ENCODE measurements around the gene GPRIN1. TPM values are rescaled to one million over a fixed set of nuclear protein-coding genes. Genes with fewer than 3 reads are reported as not detected.
A peak's percentile ranks its signal among the peaks of the same experiment; 100 is the strongest.

The GPRIN1 gene
- total RNA-seq, 1 donor from 2014 or later: 2.1 TPM

- no peaks in the 10 kb centered on the region for H3K36me3 Mint-ChIP-seq (ENCODE audit: low read depth)
- TF ChIP-seq CTCF (IDR thresholded peaks at IDR 0.05): no peak
- DNase-seq (ENCODE audit: low spot score): no peak
- H3K4me1 Mint-ChIP-seq (ENCODE audit: low read depth): peaks cover 20% of the 10 kb centered on the region
- H3K27ac Mint-ChIP-seq (ENCODE audit: unreplicated experiment): no peak overlapping the region
- peaks cover 3% of the 10 kb centered on the region for H3K27me3 Mint-ChIP-seq (ENCODE audit: low read depth)
- no peaks in the 10 kb centered on the region for H3K9me3 Mint-ChIP-seq (ENCODE audit: low read depth)
- peak overlapping the region; percentile 54 for H3K4me3 Mint-ChIP-seq (ENCODE audit: unreplicated experiment)
These were observed 448 bp upstream of the GPRIN1 start for GRCh38 chr5:176610435-176610773.

GRCh38 chr5:176608937-176609723 lies 826 bp downstream of the GPRIN1 start:
- peaks cover 14% of the 10 kb centered on the region for H3K4me1 Mint-ChIP-seq (ENCODE audit: low read depth)
- H3K9me3 Mint-ChIP-seq (ENCODE audit: low read depth): no peaks in the 10 kb centered on the region
- no peak for TF ChIP-seq CTCF (IDR thresholded peaks at IDR 0.05)
- no peak for DNase-seq (ENCODE audit: low spot score)
- peaks cover 3% of the 10 kb centered on the region for H3K27me3 Mint-ChIP-seq (ENCODE audit: low read depth)
- H3K27ac Mint-ChIP-seq (ENCODE audit: unreplicated experiment): peak overlapping the region; percentile 9
- H3K36me3 Mint-ChIP-seq (ENCODE audit: low read depth): no peaks in the 10 kb centered on the region
- H3K4me3 Mint-ChIP-seq (ENCODE audit: unreplicated experiment): peak overlapping the region; percentile 86

GRCh38 chr5:176608142-176608705 lies 1.7 kb downstream of the GPRIN1 start:
- H3K4me1 Mint-ChIP-seq (ENCODE audit: low read depth): peaks cover 9% of the 10 kb centered on the region
- DNase-seq (ENCODE audit: low spot score): no peak
- no peak for TF ChIP-seq CTCF (IDR thresholded peaks at IDR 0.05)
- no peaks in the 10 kb centered on the region for H3K9me3 Mint-ChIP-seq (ENCODE audit: low read depth)
- H3K4me3 Mint-ChIP-seq (ENCODE audit: unreplicated experiment): peak overlapping the region; percentile 86
- no peaks in the 10 kb centered on the region for H3K36me3 Mint-ChIP-seq (ENCODE audit: low read depth)
- H3K27ac Mint-ChIP-seq (ENCODE audit: unreplicated experiment): no peak overlapping the region
- peaks cover 3% of the 10 kb centered on the region for H3K27me3 Mint-ChIP-seq (ENCODE audit: low read depth)

- Mint-ChIP-seq H3K9me3 (ENCODE audit: low read depth) (no peaks in the 10 kb centered on the region), H3K36me3 (ENCODE audit: low read depth) (no peaks in the 10 kb centered on the region), H3K4me3 (ENCODE audit: unreplicated experiment) (no peak overlapping the region), H3K27ac (ENCODE audit: unreplicated experiment) (no peak overlapping the region), H3K27me3 (ENCODE audit: low read depth) (peaks cover 1% of the 10 kb centered on the region), H3K4me1 (ENCODE audit: low read depth) (peaks cover 9% of the 10 kb centered on the region)
- DNase-seq (ENCODE audit: low spot score): no peak
- no peak for TF ChIP-seq CTCF (IDR thresholded peaks at IDR 0.05)
These were observed 3.1 kb downstream of the GPRIN1 start for GRCh38 chr5:176606875-176607274.

GRCh38 chr5:176606032-176606431 lies 3.9 kb downstream of the GPRIN1 start:
- H3K4me1 Mint-ChIP-seq (ENCODE audit: low read depth): peaks cover 7% of the 10 kb centered on the region
- peaks cover 1% of the 10 kb centered on the region for H3K27me3 Mint-ChIP-seq (ENCODE audit: low read depth)
- H3K4me3 Mint-ChIP-seq (ENCODE audit: unreplicated experiment): no peak overlapping the region
- TF ChIP-seq CTCF (IDR thresholded peaks at IDR 0.05): no peak
- no peaks in the 10 kb centered on the region for H3K36me3 Mint-ChIP-seq (ENCODE audit: low read depth)
- no peak for DNase-seq (ENCODE audit: low spot score)
- no peak overlapping the region for H3K27ac Mint-ChIP-seq (ENCODE audit: unreplicated experiment)
- H3K9me3 Mint-ChIP-seq (ENCODE audit: low read depth): no peaks in the 10 kb centered on the region
